NCI-H69 (cell line): ENCODE data around the gene PCAT6.
"Not testable (repeated sequence)": the region's sequence is repeated elsewhere in the genome, so short reads cannot be mapped to it uniquely, and the experiment has no call there.

Experiments
- DNase-seq: peaks from one replicate; lab custom pipeline; 2025; lab: John Stamatoyannopoulos, UW

The PCAT6 gene

DNA sequence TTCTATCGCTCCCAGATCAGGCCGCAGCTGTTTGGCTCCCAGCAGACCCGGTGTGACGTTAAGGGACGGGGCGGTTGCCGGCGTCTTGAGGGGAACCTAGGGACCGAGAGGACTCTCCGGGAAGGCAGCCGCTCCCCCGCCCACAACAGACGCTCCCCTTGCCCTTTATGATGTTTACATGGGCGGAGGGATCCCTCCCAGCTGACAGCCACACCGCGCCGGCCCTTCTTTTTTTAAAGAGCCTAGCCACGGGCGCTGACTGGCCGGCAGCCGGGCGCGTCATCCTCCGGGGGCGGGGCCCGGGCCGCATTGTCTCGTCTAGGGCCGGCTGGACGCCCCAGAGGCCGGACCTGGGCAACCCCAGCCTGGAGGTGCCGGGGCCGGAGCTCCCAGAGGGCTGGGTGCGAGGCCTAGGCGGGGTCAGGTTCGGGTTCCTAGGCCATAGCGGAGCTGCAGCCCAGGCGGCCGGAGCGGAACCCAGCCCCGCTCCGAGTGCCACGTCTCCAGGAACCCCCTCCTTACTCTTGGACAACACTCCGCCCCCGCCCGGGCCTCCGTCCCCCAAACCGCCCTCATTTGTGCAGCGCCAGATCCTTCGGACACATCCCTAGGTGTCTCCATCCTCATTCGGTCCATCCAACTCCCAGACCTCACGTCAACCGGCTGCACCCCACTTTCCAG is at the start of gene PCAT6:
PCAT6 (plus strand) TSS at position 340 of the 681 bp plus-strand sequence.
- DNase-seq: peak; percentile 99

DNA sequence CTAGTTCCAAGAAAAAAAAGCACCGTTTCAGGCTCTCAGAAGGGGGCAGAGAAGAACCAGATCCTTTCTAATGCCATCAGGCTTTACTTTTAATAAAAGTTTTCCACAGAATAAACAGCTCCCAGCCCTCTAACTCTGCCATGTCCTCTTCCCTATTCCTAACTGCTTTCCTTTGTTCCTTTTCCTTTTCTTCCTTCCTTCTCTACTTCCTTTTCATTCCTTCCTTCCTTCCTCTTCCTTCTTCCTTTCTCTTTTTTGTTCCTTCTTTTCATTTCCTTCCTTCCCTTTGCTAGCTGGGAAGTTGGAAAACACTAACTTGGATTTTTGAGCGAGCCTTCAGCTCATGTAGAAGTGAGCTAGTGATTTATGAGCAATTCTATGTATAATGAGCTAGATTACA is 48.7 kb upstream of the PCAT6 start:
- DNase-seq: no peak

DNA sequence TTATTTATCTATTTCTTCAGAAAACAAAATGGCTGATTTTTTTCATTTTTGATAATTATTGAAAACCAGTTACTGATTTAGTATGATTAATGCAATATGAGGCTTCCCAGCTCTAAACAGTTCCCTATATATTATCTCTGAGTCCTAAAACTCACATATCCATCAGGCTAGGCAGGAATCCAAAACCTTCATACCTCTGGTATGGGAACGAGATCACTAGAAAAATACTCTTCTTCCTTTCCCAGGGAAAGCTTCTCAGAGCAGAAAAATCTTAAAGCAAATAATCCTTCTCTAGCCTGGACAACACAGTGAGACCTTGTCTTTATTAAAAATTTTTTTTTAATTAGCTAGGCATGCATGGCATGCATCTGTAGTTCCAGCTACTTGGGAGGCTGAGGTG is 45.0 kb upstream of the PCAT6 start:
- DNase-seq: no peak

DNA sequence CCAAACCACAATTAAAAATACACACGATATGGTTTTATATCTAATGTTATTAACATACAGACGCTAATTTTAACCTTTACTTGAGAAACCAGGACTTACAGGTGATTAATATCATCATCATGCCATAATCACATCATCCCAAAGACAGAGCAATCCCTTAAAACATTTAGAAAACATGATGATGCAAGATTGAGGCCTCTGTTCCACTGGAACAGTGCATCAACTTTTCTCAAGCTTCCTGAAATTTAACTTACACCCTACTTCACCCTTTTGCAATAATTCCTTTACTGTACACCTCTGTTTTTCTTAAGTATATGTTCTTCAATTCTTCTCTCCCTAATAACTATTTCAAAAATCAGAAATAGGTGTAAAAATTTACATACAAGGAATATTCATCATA is 40.6 kb upstream of the PCAT6 start:
- no peak for DNase-seq

DNA sequence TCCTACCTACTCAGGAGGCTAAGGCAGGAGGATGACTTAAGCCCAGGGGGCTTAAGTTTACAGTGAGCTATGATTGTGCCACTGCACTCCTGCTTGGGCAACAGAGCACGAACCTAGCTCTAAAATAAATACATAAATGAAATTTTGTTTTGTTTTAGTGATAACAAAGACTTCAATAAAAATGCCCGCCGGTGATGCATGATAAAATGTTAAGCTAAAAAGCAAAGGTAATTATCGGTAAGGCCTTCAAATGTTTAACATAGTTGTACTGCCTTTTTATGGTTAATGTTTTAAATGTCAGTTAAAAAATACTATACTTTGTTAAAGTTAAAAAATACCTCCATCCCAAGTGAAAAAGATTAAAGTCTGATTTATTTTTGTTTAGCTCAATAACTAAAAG is 29.6 kb upstream of the PCAT6 start:
- DNase-seq: no peak

DNA sequence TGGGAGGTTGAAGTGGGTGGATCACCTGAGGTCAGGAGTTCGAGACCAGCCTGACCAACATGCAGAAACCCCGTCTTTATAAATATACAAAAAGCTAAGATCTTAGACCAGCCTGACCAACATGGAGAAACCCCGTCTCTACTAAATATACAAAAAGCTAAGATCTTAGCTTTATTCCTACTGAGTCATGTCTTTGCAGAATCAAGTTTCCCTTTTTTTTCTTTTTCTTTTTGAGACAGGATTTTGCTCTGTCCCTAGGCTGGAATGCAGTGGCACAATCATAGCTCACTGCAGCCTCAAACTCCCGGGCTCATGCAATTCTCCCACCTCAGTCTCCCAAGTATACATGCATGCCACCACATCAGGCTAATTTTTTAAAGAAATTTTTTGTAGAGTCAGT is 23.9 kb upstream of the PCAT6 start:
- no peak for DNase-seq

DNA sequence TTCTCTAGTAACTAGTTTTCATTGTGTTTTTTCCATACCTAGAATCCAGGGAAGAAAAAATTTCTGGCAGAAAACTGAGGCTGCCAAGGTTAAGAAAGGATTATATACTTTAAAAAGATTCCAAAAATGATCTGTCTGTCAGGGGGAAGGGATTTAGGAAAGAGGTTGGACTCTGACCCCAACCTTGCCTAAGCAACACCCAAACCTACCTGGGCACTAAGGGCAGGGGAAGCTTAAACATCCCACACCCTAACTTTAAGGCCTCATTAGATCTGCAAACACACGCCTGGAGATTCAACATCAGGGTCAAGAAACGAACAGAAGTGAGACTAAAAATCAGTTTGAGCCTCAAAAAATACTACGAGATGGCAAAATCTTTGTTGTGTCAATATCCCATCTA is 22.0 kb upstream of the PCAT6 start:
- no peak for DNase-seq

DNA sequence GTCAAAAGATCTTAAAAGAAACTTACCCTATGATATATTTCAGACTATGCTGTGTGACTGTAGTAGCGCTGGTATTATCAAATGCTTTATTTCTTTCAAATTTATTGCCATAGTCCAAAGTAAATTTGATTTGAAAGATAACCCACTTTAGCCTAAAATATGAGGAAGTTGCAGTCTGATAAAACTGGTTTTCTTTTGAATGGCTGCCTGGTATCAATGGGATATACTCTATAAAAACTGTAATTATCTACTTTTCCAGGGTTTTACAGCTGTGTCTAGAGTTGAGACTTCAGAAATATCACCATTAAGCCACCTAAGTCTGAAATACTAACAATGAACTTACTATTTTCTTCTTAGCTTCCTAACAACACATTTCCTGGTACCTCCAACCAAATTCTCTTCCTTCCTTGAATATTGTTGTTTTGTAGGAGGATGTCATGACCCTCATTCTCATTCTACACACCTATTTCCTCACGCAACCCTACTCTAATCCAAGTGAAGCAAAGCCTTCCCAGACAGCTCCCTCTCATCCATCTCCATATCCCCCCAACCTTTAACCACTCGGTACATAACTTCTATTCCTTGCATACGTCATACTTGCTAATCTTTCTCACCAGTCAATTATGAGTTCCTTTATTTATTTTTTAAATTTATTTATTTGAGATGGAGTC is 19.5 kb upstream of the PCAT6 start:
- no peak for DNase-seq

DNA sequence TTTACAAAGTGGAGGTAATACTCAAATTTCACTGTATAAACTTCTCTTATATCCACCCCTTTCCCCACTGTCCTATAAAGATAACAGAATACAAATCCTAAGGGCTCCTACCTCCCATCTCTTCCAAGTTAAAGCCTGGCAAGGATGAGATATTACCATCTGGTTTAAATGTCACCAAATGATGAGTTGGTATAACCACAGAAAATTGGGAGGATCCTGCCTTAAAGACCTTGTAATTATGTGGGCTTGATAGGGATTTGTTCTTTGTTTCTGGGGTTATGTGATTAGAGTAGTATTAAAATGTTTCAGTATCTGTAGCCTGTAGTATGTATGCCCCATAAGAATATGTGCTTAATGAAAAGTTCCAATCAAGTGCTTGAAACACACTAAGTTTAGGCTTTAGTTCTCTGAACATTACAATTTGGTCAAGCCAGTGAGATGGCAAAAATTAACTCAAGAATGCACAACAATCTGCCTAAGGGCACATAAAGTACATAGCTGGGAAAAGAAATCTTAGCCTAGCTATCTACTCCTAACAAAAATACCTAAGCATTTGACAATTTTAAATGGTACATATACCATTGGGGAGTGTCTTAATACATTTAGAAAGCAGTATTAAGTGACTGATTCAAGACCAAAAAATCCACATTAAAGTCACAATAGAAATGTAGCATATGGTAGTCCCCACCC is 16.6 kb upstream of the PCAT6 start:
- DNase-seq: no peak

DNA sequence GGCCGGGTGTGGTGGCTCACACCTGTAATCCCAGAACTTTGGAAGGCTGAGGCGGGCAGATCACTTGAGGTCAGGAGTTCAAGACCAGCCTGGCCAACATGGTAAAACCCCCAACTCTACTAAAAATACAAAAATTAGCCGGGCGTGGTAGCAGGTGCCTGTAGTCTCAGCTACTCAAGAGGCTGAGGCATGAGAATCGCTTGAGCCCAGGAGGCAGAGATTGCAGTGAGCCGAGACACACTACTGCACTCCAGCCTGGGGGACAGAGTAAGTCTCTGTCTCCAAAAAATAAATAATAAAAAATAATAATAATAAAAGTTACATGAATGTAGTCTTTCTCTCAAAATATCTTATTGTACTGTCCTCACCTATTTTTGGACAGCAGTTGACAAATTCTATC is 15.8 kb upstream of the PCAT6 start:
- DNase-seq: not testable (repeated sequence)

DNA sequence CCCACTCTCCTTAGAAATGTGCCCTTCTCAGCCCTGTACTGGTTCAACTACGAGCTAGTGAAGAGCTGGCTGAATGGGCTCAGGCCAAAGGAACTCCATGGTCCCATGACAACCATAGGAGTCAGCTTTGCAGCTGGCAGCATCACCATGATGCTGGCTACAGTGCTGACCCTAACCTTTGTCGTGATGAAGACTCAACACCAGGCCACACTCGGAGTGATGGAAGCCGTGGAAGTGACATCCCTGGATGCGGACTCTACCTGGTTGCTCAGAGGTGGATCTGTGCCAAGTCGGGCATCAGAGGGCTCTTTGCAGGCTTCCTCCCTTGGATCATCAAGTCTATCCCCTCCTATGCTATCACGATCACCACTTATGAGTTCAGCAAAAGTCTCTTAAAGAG is 14.1 kb upstream of the PCAT6 start:
- DNase-seq: no peak

DNA sequence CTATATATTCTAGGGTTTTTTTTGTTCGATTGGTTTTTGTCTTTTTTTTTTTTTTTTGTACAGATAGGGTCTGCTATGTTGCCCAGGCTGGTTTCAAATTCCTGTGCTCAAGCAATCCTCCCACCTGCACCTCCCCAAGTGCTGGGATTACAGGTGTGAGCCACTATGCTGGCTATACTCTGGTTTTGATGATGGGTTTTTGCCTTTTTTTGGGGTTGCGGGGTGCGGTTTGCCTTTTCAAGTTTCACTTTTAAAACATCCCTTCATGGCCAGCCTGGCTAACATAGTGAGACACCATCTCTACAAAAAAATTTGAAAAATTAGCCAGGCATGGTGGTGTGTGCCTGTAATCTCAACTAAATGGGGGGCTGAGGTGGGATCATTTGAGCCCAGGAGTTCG is 12.5 kb upstream of the PCAT6 start:
- no peak for DNase-seq

DNA sequence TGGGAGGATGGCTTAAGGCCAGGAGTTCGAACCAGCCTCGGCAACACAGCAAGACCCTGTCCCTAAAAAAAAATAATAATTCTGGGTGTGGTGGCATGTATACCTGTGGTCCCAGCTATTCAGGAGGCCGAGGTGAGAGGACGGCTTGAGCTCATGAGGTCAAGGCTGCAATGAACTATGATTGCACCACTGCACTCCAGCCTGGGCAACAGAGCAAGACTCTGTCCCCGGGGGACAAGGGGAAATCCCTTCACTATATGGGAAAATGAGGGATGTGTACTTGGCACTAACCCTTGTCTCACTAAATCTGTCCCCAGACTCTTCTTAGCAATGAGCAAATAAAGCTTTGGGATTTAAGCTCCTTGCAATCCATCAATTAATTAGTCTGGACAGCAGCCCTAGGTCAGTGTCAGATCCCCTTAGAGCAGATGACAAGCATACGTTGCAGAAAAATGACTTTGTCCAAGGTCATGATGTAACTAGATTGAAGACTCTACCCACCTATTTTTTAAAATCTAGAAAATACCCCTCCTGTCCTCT is 11.9 kb upstream of the PCAT6 start:
- no peak for DNase-seq

DNA sequence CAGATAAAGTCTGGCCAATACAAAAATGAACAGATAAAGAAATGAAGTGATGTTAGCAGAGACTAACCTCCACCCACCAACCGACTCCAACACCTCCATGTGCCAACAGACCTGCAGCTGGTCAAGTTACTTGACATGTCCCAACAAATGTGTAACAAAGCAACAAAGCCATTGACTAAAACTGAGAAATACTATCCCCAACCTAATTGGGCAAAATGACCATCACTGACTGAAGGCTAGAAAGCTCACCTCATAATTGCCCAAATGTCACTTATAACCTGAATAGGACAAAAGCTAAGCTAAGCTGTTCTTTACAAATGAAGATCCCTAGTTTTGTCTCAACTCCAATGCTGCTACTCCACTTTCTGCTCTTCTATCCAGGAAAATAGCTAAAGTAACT is 10.0 kb upstream of the PCAT6 start:
- no peak for DNase-seq

DNA sequence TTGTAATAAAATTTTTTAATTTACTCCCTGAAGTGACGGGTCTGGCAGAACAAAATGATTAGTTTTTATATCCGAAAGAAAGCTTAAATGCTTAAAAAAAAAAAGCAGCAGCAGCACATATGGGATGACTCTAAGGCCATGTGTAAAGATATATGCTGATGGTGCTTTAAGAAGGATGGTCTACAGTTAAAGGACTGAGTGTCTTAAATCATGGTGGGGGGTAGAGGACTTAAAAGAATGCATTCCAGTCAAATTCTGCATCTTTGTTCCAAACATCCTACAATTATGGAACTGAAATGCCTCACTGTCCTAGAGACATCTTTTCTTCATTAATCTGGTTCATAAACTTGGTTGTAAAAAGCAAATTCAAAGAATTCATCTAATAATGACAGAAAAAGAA is 9.6 kb upstream of the PCAT6 start:
- no peak for DNase-seq

DNA sequence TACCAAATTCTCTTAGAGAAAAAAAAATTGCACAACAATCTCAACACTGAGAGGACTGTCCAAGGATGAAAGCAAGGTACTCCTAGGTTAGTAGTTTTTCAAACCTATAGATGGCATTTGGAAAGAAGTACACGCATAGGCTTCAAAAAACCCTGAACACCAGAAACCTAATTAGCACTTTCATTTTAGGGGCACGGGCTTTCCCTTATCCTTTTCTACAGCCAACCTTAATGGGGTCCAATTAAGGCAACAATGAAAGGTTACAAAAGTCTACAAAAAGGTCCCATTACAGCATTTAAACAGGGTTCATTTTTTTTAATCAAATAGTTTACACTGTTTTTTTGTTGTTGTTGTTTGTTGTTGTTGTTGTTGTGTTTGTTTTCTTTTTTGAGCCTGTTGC is 8.7 kb upstream of the PCAT6 start:
- no peak for DNase-seq

DNA sequence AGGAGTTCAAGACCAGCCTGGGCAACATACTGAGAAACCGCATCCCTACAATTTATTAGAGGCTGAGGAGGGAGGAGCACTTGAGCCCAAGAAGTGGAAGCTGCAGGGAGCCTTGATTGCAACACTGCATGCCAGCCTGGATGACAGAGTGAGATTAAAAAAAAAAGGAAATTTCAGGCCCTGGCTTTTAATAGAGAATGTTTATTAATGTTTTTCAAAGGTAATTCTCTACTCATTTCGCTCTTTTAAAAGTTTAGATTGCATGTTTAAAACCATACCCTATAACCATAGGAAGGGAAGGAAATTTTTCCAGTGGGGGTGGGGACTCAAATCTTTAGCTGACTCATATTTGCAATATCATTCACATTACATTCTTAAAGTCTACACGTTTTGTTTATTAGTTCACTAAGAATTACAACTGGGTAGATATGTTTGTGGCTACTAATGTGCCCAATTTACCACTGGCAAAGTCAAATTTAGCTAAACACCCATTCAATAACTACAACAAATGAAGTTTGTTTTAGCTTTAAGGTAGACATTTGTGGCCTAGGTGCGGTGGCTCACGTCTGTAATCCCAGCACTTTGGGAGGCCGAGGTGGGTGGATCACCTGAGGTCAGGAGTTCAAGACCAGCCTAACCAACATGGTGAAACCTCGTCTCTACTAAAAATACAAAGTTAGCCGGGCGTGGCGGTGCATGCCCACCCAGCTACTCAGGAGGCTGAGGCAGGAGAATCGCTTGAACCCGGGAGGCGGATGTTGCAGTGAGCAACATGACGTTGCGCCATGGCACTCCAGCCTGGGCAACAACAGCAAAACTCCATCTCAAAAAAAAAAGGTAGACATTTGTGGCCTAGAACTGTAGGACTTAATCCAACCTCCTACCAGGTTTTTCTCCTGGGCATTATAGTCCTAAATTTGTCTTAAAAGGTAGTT is 7.5 kb upstream of the PCAT6 start:
- peak; percentile 14 for DNase-seq

DNA sequence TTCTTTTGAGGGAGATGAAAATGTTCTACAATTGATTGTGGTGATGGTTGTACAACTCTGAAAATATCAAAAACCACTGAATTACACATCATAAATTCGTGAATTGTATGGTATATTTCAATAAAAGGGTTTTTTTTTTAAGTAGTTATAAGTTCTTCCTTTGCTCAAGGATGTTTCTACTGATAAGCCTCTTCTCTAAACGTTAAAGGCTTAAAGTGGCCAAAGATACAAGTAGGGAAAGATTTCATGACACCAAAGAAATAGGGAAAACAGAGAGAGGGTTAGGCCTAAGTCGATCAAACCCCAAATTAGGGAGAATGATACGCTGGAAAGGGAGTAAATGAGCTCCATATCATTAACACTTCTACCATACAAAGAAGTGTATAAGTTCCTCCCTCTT is 6.6 kb upstream of the PCAT6 start:
- no peak for DNase-seq

DNA sequence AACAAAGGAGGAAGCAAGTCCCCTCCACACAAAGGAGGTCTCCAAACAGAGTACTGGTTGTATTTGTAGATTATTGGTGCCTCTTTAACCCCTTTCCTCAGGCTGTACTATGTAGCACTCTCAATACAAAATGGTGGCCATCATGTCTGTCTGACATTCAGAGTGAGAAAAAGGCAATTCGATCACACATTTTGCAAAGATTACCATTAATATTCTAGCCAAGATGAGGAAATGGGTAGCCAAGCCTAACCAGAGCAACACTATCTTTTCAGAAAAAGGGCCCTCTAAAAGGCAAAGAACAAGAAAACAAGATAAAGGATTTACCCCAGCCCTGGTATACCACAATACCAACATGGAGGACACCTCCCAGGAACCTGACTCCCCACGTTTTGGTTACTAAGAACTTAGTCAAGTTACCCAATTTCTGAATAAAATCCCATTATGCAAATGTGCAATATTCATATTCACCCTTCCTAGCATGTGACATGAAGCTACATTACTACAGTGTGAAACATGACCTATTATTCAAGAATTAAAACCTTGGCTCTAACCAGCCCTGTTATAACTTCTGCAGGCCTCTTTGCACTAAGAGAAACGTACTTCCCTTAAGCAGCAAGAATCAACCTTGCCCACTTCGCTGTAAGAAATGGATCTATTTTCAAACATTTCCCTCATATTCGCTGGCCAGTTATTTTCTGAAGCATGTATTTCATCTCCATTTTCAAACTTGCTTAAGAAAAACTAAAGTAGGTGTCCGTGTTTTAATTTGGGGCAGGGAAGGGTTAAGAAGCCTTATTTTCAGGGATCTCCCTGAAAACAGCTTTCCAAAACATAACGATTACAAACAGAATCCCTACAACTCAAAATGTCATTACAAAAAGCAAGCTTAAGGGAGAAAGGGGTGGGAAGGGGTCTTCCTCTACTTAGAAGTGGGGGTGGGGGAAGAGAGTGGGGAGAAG is 4.6 kb upstream of the PCAT6 start:
- no peak for DNase-seq

DNA sequence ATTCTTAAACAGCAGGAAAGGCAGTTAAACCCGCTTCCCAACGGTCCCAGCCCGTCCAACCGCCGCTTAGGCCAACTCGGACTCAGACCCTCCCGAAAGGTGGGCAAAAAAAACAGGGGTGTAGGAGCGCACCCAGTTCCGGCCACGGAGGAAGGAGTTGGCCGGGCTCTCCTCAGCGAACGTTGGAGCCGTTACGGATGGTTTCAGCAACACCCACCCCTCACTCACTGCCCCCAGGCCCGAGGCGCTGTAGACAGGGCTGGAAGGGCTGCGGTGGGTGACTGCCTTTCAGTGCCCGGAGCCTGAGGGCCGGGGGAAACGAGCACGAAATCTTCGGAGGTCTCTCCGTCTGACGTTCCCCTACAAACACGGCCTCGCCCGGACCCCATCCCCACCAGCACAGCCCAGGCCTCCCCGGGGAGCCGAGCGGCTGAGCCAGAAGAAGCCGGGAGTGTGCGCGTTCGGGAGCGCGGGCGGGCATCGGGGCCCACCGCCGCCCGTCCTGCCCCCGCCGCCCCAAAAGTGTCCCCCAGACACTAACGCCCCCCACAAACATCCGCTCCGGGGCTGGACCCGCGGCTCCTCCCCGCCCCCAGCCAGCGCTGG is 3.8 kb upstream of the PCAT6 start:
- DNase-seq: peak; percentile 67
